A549 (cell line): ENCODE measurements around the gene SIRT6. TPM values are rescaled to one million over a fixed set of nuclear protein-coding genes. Genes with fewer than 3 reads are reported as not detected.

Experiments used
- ATAC-seq, 2 experiments: fragments of 200-7000 bp in 1 of 2; fragments of >200 bp in 1 of 2; cut with Nextera tagmentation in 1 of 2; cut with Tn5 transposase in 1 of 2; 3 replicates each; pipeline versions ENCODE4 v1.8.0 to v1.9.1; 2018 to 2020; ENCODE audit warnings: mild to moderate bottlenecking in 1 of 2, moderate library complexity in 1 of 2
- CTCF ChIA-PET: fragments of 300-600 bp; sonication (Branson Sonifier 250); formaldehyde crosslinking; extraction: SDS; loops from one replicate; lab custom pipeline; 2021; ENCODE audit warnings: antibody characterized with exemption, inconsistent platforms; lab: Yijun Ruan, JAX
- POLR2A ChIA-PET: fragments of 350-600 bp; formaldehyde crosslinking; extraction: SDS; loops from one replicate; lab custom pipeline; 2021; ENCODE audit warnings: antibody characterized with exemption, inconsistent platforms; lab: Yijun Ruan, JAX
- DNase-seq, 2 experiments: peaks; one replicate each; pipeline versions ENCODE4 v3.0.0 to v3.0.0-alpha.2; 2011 to 2016; ENCODE audit warnings: low read depth in 1 of 2, low spot score in 1 of 2
- FAIRE-seq: peaks from 2 replicates; lab custom pipeline; 2011; peaks lifted over from hg19 to GRCh38; lab: Jason Lieb, UNC
- H3K27ac ChIP-seq, 2 experiments: fragments of >200 bp; sonication (Bioruptor Twin); formaldehyde crosslinking; 3 replicates each; pipeline ENCODE4 v1.5.1; 2016 to 2017
- H3K4me1 ChIP-seq: fragments of >200 bp; sonication (Bioruptor Twin); formaldehyde crosslinking; 3 replicates; pipeline ENCODE4 v1.6.1; 2016
- H3K4me2 ChIP-seq: fragments of >200 bp; sonication (Bioruptor Twin); formaldehyde crosslinking; 3 replicates; pipeline ENCODE4 v1.6.1; 2016
- H3K4me3 ChIP-seq: fragments of >200 bp; sonication (Bioruptor Twin); formaldehyde crosslinking; 3 replicates; pipeline ENCODE4 v1.5.1; 2016
- H3K9me3 ChIP-seq: fragments of >200 bp; sonication (Bioruptor Twin); formaldehyde crosslinking; 3 replicates; pipeline ENCODE4 v1.6.1; 2016
- BCL3 ChIP-seq: fragments of >200 bp; sonication (Bioruptor Twin); formaldehyde crosslinking; IDR thresholded peaks from 3 replicates; pipeline ENCODE4 v1.6.1; 2016
- BHLHE40 ChIP-seq: IDR thresholded peaks from 2 replicates; pipeline ENCODE4 v1.6.1; 2012; ENCODE audit warnings: low read depth, low read length, inconsistent platforms
- EHF ChIP-seq: fragments of 250-450 bp; sonication (Bioruptor Pico); IDR thresholded peaks from 2 replicates; pipeline ENCODE4 v1.5.0; 2020; ENCODE audit warnings: mild to moderate bottlenecking
- KDM1A ChIP-seq: fragments of 200-600 bp; sonication (generic); IDR thresholded peaks from 2 replicates; pipeline ENCODE4 v1.6.1; 2016; ENCODE audit warnings: low read depth, mild to moderate bottlenecking
- NFE2L2 ChIP-seq: fragments of 150-350 bp; conservative IDR thresholded peaks from 2 replicates; pipeline ENCODE4 v1.6.1; 2014; ENCODE audit warnings: low read length
- POLR2A ChIP-seq: IDR thresholded peaks from 2 replicates; pipeline ENCODE4 v1.6.1; 2012; ENCODE audit warnings: mild to moderate bottlenecking, low read length
- POLR2AphosphoS2 ChIP-seq: conservative IDR thresholded peaks from 2 replicates; pipeline ENCODE4 v1.6.1; 2012; ENCODE audit warnings: low read length, improper control_type of control experiment, inconsistent platforms
- RAD21 ChIP-seq, 2 experiments: fragments of >200 bp in 1 of 2; sonication (Bioruptor Twin) in 1 of 2; formaldehyde crosslinking in 1 of 2; IDR thresholded peaks in 1 of 2; conservative IDR thresholded peaks in 1 of 2; 2 replicates in 1 of 2; 3 replicates in 1 of 2; pipeline ENCODE4 v1.6.1; 2012 to 2018; ENCODE audit warnings: inconsistent platforms in 1 of 2
- SMC3 ChIP-seq: fragments of >200 bp; sonication (Bioruptor Twin); formaldehyde crosslinking; IDR thresholded peaks from 3 replicates; pipeline ENCODE4 v1.6.1; 2018; ENCODE audit warnings: inconsistent platforms
- ZFP36 ChIP-seq: fragments of 450-650 bp; IDR thresholded peaks from 2 replicates; pipeline ENCODE4 v1.6.1; 2014; ENCODE audit warnings: borderline replicate concordance; ENCODE audit not compliant: partially characterized antibody
- WGBS: methylation state at CpG from one replicate; pipeline ENCODE4 v1.1.6; 2017; ENCODE audit errors: missing lambda C conversion rate; 5-methylcytosine and 5-hydroxymethylcytosine counted together
- polyA plus RNA-seq, 4 experiments: library from polyadenylated mRNA; depleted of rRNA in 3 of 4; stranded (reverse); fragments of >200 nt; fragmentation: RNase III in 1 of 4; extraction: RNeasy Plus Mini Kit Qiagen cat#74134 plus additional on column Dnase treatment in 1 of 4; gene quantifications; 2 replicates in 3 of 4; 3 replicates in 1 of 4; pipeline ENCODE4 v1.2.3, GENCODE V29; 2011 to 2017
- TF ChIP-seq, protein P1 (sequence below): fragments of >200 bp; sonication (Bioruptor Twin); formaldehyde crosslinking; IDR thresholded peaks from 2 replicates; pipeline ENCODE4 v1.6.1; 2016
- TF ChIP-seq, protein P2 (sequence below): fragments of >200 bp; sonication (Bioruptor Twin); formaldehyde crosslinking; IDR thresholded peaks from 3 replicates; pipeline ENCODE4 v1.5.1; 2016

Gene SIRT6
- polyA plus RNA-seq, 2 of the 4 experiments (the other 2 are of a cell fraction) = 11.7 to 21.6 TPM

DNA sequence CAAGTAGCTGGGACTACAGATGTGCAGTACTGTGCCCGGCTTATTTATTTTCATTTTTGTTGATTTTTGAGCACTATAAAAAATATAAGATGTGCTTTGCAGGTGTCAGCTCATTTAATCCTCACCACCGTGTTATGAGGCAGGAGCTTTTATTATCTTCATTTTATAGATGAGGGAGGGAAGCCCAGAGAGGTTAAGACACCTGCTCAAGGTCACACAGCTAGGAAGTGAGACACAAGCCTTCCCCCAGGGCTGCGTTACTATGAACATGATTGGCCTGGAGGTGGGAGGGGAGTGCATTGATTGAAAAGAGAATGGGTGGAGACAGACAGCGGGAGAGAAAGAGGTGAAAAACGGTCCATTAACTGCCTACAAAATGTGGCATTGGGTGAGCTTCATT lies 7.3 kb upstream of the SIRT6 start:
- no peak for FAIRE-seq
- Histone ChIP-seq H3K4me1 (peaks cover 3% of the 10 kb centered on the region; the same call in 1 of the 3 replicates), H3K4me2 (no peak overlapping the region), H3K4me3 (no peak overlapping the region), H3K9me3 (no peaks in the 10 kb centered on the region), H3K27ac (no peak overlapping the region)
- DNase-seq = no peak
- ChIA-PET POLR2A (no interaction called here), CTCF (interaction anchor here (1.2 to 3.0 kb wide), 6 partner anchors 10 to 155 kb away, joined by 3 to 13 read pairs (median 6); no protein-coding TSS in a partner anchor)
- 63% methylated on average over 5 of the region's 5 CpGs for WGBS
- ATAC-seq = no peak
- peak; percentile 50 for TF ChIP-seq ZFP36
- no peak for TF ChIP-seq POLR2A

- ChIA-PET CTCF (interaction anchor here (0.7 to 1.9 kb wide), 7 partner anchors 13 to 47 kb away, joined by 3 to 10 read pairs (median 4); no protein-coding TSS in a partner anchor), POLR2A (no interaction called here)
- H3K9me3 ChIP-seq = no peaks in the 10 kb centered on the region
- H3K4me3 ChIP-seq = no peak overlapping the region
- no peak overlapping the region for H3K27ac ChIP-seq
- DNase-seq (no peak), FAIRE-seq (no peak), ATAC-seq (no peak)
- WGBS = 87% methylated on average over 10 of the region's 10 CpGs
- TF ChIP-seq ZFP36 = peak; percentile 95
- TF ChIP-seq, protein P1, sequence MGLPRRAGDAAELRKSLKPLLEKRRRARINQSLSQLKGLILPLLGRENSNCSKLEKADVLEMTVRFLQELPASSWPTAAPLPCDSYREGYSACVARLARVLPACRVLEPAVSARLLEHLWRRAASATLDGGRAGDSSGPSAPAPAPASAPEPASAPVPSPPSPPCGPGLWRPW = no peak
- H3K4me1 ChIP-seq = peaks cover 3% of the 10 kb centered on the region; the same call in 1 of the 3 replicates
- no peak overlapping the region for H3K4me2 ChIP-seq
Measured at GRCh38 chr19:4187313-4188122, 5.2 kb upstream of the SIRT6 start.

- WGBS = 25% methylated on average over 21 of the region's 22 CpGs
- no peak overlapping the region for H3K4me3 ChIP-seq
- FAIRE-seq (no peak), ATAC-seq (peak; percentile 90 to 91), DNase-seq (peak; percentile 77 to 83)
- H3K27ac ChIP-seq = peak overlapping the region; percentile 49 to 65
- 0 out of 3 replicates have a peak overlapping the region, but pooled peaks have one; percentile 25 for H3K4me2 ChIP-seq
- TF ChIP-seq, protein P2, sequence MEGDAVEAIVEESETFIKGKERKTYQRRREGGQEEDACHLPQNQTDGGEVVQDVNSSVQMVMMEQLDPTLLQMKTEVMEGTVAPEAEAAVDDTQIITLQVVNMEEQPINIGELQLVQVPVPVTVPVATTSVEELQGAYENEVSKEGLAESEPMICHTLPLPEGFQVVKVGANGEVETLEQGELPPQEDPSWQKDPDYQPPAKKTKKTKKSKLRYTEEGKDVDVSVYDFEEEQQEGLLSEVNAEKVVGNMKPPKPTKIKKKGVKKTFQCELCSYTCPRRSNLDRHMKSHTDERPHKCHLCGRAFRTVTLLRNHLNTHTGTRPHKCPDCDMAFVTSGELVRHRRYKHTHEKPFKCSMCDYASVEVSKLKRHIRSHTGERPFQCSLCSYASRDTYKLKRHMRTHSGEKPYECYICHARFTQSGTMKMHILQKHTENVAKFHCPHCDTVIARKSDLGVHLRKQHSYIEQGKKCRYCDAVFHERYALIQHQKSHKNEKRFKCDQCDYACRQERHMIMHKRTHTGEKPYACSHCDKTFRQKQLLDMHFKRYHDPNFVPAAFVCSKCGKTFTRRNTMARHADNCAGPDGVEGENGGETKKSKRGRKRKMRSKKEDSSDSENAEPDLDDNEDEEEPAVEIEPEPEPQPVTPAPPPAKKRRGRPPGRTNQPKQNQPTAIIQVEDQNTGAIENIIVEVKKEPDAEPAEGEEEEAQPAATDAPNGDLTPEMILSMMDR = peak; percentile 73
- no peak for TF ChIP-seq POLR2AphosphoS2
- TF ChIP-seq EHF (CRISPR knock-in tag) = no peak
- peak; percentile 68 to 72 for TF ChIP-seq RAD21 (conservative IDR thresholded peaks at IDR 0.05 in 1 of 2, IDR thresholded peaks at IDR 0.05 in 1 of 2)
- no peak for TF ChIP-seq BCL3
- TF ChIP-seq ZFP36 = peak; percentile 72
- TF ChIP-seq BHLHE40 = no peak
- no peak for TF ChIP-seq NFE2L2
- peak; percentile 57 for TF ChIP-seq SMC3
- 0 out of 2 replicates have a peak, but pooled peaks have one; percentile 33 for TF ChIP-seq KDM1A
- no peaks in the 10 kb centered on the region for H3K9me3 ChIP-seq
- H3K4me1 ChIP-seq = peaks cover 4% of the 10 kb centered on the region; the same call in 2 of the 3 replicates
- POLR2A ChIA-PET = no interaction called here
- CTCF ChIA-PET = interaction anchor here (0.6 to 1.6 kb wide), 11 partner anchors 9 to 47 kb away, joined by 3 to 6 read pairs (median 4); no protein-coding TSS in a partner anchor
Measured at GRCh38 chr19:4186087-4186993, 4.0 kb upstream of the SIRT6 start.
